NCI-H146 treated with DMSO at 0.1 percent for 48 hours (cell line): Measurements from ENCODE around the gene CAMKMT.

Experiments used
- DNase-seq: peaks from one replicate; lab custom pipeline; 2025; ENCODE audit not compliant: unreplicated experiment; lab: John Stamatoyannopoulos, UW

CAMKMT gene

GRCh38 chr2:44548221-44549098 is 186.7 kb downstream of the CAMKMT start:
- DNase-seq: no peak

GRCh38 chr2:44549099-44549471 is 187.3 kb downstream of the CAMKMT start:
- no peak for DNase-seq

- DNase-seq: no peak
Measured at GRCh38 chr2:44549856-44550255, 188.1 kb downstream of the CAMKMT start.

GRCh38 chr2:44550561-44550960 is 188.8 kb downstream of the CAMKMT start:
- no peak for DNase-seq

- DNase-seq: no peak
Measured at GRCh38 chr2:44551497-44551896, 189.8 kb downstream of the CAMKMT start.

GRCh38 chr2:44553456-44553855 is 191.7 kb downstream of the CAMKMT start:
- no peak for DNase-seq

GRCh38 chr2:44555700-44556099 is 194.0 kb downstream of the CAMKMT start:
- peak; percentile 21 for DNase-seq

GRCh38 chr2:44559108-44559507 is 197.4 kb downstream of the CAMKMT start:
- no peak for DNase-seq

GRCh38 chr2:44560352-44560751 is 198.6 kb downstream of the CAMKMT start:
- DNase-seq: no peak

GRCh38 chr2:44560941-44561340 is 199.2 kb downstream of the CAMKMT start:
- no peak for DNase-seq

- DNase-seq: no peak
Measured at GRCh38 chr2:44562737-44563136, 201.0 kb downstream of the CAMKMT start.

GRCh38 chr2:44564752-44565151 is 203.0 kb downstream of the CAMKMT start:
- DNase-seq: no peak

- DNase-seq: no peak
Measured at GRCh38 chr2:44566059-44566458, 204.3 kb downstream of the CAMKMT start.

- DNase-seq: no peak
Measured at GRCh38 chr2:44569491-44569890, 207.7 kb downstream of the CAMKMT start.

GRCh38 chr2:44570271-44570670 is 208.5 kb downstream of the CAMKMT start:
- DNase-seq: no peak

GRCh38 chr2:44570777-44571176 is 209.0 kb downstream of the CAMKMT start:
- DNase-seq: no peak

- DNase-seq: no peak
Measured at GRCh38 chr2:44572196-44572900, 210.6 kb downstream of the CAMKMT start.

- DNase-seq: no peak
Measured at GRCh38 chr2:44573996-44574395, 212.2 kb downstream of the CAMKMT start.

GRCh38 chr2:44578471-44579093 is 216.8 kb downstream of the CAMKMT start:
- DNase-seq: no peak

- peak; percentile 31 for DNase-seq
Measured at GRCh38 chr2:44579115-44579836, 217.5 kb downstream of the CAMKMT start.

GRCh38 chr2:44579837-44580230 is 218.1 kb downstream of the CAMKMT start:
- DNase-seq: no peak
